Epidermal melanocyte (primary cell): ENCODE measurements around the gene EPHA1.

ENCODE experiments used
- DNase-seq: peaks from one replicate; pipeline ENCODE4 v3.0.0; 2011; ENCODE audit warnings: low spot score; ENCODE audit not compliant: insufficient read length

Gene EPHA1

GRCh38 chr7:143351574-143351973, 57.1 kb downstream of the EPHA1 start:
- no peak for DNase-seq

- DNase-seq, result no peak
Observed at GRCh38 chr7:143351060-143351459, 57.6 kb downstream of the EPHA1 start.

- no peak for DNase-seq
Observed at GRCh38 chr7:143347950-143348349, 60.7 kb downstream of the EPHA1 start.

- no peak for DNase-seq
Observed at GRCh38 chr7:143346018-143346417, 62.6 kb downstream of the EPHA1 start.

GRCh38 chr7:143345428-143345900, 63.2 kb downstream of the EPHA1 start:
- DNase-seq, result no peak

- DNase-seq, result no peak
Observed at GRCh38 chr7:143343596-143343995, 65.1 kb downstream of the EPHA1 start.

- no peak for DNase-seq
Observed at GRCh38 chr7:143341842-143342241, 66.8 kb downstream of the EPHA1 start.
